Measurements from ENCODE around the gene FAM222B. TPM values are rescaled to one million over a fixed set of nuclear protein-coding genes. Genes with fewer than 3 reads are reported as not detected.
"Not testable (repeated sequence)": the region's sequence is repeated elsewhere in the genome, so short reads cannot be mapped to it uniquely, and the experiment has no call there.

FAM222B gene
- total and polyA plus RNA-seq, 2 experiments from 2014 or later = 63.7 to 78.5 TPM

GRCh38 chr17:28737316-28737715 lies 105.3 kb downstream of the FAM222B start (continued):
- no peak for TF ChIP-seq ZNF462 (CRISPR knock-in tag; IDR thresholded peaks at IDR 0.05)
- TF ChIP-seq, protein P1, sequence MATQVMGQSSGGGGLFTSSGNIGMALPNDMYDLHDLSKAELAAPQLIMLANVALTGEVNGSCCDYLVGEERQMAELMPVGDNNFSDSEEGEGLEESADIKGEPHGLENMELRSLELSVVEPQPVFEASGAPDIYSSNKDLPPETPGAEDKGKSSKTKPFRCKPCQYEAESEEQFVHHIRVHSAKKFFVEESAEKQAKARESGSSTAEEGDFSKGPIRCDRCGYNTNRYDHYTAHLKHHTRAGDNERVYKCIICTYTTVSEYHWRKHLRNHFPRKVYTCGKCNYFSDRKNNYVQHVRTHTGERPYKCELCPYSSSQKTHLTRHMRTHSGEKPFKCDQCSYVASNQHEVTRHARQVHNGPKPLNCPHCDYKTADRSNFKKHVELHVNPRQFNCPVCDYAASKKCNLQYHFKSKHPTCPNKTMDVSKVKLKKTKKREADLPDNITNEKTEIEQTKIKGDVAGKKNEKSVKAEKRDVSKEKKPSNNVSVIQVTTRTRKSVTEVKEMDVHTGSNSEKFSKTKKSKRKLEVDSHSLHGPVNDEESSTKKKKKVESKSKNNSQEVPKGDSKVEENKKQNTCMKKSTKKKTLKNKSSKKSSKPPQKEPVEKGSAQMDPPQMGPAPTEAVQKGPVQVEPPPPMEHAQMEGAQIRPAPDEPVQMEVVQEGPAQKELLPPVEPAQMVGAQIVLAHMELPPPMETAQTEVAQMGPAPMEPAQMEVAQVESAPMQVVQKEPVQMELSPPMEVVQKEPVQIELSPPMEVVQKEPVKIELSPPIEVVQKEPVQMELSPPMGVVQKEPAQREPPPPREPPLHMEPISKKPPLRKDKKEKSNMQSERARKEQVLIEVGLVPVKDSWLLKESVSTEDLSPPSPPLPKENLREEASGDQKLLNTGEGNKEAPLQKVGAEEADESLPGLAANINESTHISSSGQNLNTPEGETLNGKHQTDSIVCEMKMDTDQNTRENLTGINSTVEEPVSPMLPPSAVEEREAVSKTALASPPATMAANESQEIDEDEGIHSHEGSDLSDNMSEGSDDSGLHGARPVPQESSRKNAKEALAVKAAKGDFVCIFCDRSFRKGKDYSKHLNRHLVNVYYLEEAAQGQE (IDR thresholded peaks at IDR 0.05; ENCODE audit: unreplicated experiment) = no peak
- TF ChIP-seq POLR2AphosphoS5 (IDR thresholded peaks at IDR 0.05; ENCODE audit: low read depth) = no peak
- TF ChIP-seq ZNF114 (CRISPR knock-in tag; IDR thresholded peaks at IDR 0.05) = no peak
- TF ChIP-seq EZH2 (IDR thresholded peaks at IDR 0.05; ENCODE audit: low read depth, unreplicated experiment) = no peak

DNA sequence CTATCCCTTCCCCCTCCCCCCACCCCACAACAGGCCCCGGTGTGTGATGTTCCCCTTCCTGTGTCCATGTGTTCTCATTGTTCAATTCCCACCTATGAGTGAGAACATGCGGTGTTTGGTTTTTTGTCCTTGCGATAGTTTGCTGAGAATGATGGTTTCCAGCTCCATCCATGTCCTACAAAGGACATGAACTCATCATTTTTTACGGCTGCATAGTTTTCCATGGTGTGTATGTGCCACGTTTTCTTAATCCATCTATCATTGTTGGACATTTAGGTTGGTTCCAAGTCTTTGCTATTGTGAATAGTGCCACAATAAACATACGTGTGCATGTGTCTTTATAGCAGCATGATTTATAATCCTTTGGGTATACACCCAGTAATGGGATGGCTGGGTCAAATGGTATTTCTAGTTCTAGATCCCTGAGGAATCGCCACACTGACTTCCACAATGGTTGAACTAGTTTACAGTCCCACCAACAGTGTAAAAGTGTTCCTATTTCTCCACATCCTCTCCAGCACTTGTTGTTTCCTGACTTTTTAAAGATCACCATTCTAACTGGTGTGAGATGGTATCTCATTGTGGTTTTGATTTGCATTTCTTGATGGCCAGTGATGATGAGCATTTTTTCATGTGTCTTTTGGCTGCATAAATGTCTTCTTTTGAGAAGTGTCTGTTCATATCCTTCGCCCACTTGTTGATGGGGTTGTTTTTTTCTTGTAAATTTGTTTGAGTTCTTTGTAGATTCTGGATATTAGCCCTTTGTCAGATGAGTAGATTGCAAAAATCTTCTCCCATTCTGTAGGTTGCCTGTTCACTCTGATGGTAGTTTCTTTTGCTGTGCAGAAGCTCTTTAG lies 106.4 kb downstream of the FAM222B start:
- not testable (repeated sequence) for DNase-seq (ENCODE audit: low spot score); H3K4me3 ChIP-seq; H3K9me3 Mint-ChIP-seq; H3F3A ChIP-seq (replicated peaks; ENCODE audit: low read depth); H3K4me1 Mint-ChIP-seq; H2AFZ ChIP-seq; H3K27me3 ChIP-seq (ENCODE audit: insufficient read depth); H4K20me1 ChIP-seq (replicated peaks; ENCODE audit: insufficient read depth); H3K4me3 Mint-ChIP-seq; H3K36me3 ChIP-seq (ENCODE audit: insufficient read depth); ATAC-seq; H3K79me2 ChIP-seq (replicated peaks; ENCODE audit: insufficient read depth); H3K27me3 Mint-ChIP-seq (ENCODE audit: insufficient read depth, low read depth, poor library complexity); H3K27ac Mint-ChIP-seq; H3K9me2 ChIP-seq (ENCODE audit: insufficient read depth); H3K4me2 ChIP-seq; H3K4me1 ChIP-seq (ENCODE audit: insufficient read depth); H3K27ac ChIP-seq (ENCODE audit: low read depth)
- peaks cover 37% of the 10 kb centered on the region for H3K36me3 Mint-ChIP-seq (ENCODE audit: low read depth)
